ENCODE measurements around the gene ACADVL. TPM values are rescaled to one million over a fixed set of nuclear protein-coding genes. Genes with fewer than 3 reads are reported as not detected.
"Not testable (repeated sequence)": the region's sequence is repeated elsewhere in the genome, so short reads cannot be mapped to it uniquely, and the experiment has no call there.

The ACADVL gene
- polyA plus RNA-seq, 3 donors = 563 to 988 (median 674) TPM

DNA sequence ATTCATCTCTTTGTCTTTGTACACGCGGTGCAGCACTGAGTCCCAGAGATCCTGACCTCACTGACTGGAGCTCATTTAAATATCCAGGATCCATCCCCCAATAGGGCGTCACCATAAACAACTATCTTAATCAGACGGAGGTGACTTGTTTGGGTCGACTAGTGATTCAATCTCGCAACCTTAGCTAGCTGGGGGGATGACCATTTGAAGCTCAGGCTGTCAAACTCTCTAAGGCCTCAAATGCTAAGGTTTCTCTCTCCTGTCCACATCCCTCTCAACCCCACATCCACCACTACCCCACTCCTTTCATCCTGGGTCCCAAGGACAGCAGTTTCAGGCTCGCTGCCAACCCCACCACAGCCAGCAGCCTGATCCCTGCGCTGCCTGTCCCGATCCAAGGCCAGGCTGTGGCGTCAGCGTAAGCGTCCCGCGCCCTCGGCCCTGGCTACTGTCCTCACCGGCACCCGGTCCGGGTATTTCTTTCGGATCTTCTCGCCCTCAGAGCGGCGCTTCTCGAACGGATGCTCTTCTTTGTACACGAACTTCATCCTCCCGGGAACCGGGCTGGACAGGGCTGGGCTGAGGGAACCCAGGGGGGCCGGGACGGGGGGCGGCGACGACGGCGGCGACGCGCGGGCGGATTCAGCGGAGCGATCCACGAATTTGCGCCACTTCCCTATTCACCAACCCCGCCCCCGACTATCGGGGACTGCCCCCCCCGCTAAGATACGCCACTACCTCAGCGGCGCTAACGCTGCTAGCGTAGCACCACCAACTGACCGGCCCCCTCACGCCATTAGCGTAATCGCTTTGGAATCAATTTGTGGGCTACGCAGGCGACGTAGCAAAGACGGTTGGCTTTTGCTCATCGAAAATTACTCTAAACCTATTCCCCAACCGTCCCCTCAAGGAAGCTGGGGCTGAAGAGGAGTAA lies 22.3 kb downstream of the ACADVL start, which contains the start of gene GABARAP:
Gene GABARAP, minus strand, starts transcription at position 667 of the 934 bp plus-strand sequence. Its CDS starts 119 bp downstream, at position 548.
- 0 to 1% (median 0%) methylated on average over 59 to 62 of the region's 62 CpGs for WGBS, 3 donors
- H3K27ac ChIP-seq (ENCODE audit: low read depth, low read length) = peak within 1 kb of the TSS; percentile 84

DNA sequence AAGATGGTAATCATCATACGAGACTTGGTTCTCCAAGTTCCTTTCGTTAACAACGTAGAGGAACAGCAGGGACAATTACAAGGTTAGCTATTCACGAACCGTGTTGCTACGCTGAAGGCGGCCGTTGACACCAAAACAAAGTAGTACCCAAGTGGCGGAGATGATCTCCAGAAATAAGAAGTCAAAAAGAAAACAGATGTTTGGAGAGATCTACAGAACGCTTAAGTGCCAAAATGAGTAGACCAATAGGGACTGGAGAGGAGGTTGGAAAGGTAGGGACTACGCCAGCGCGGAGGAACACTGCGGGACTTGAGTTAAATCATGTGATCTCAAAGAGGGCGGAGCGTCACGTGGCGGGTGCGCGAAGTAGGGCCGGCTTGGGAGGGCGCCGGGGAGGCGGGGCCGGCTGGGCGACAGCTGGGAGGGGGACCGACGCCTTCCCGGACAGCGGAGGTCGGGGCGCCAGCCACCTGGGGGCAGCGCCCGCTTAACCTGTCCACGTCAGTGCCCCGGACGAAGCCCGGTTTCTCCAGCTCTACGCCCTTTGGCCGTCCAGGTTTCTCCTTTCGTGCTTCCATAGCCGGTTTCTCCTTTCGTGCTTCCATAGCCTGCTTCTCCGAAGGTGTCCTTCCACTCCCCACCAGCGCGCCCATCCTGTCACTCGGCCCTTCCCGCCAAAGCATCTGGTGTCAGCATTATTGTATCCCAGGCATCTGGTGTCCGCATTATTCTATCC lies 23.1 kb downstream of the ACADVL start:
- WGBS, 3 donors = 1% methylated on average over 49 of the region's 49 CpGs
- H3K27ac ChIP-seq (ENCODE audit: low read depth, low read length) = peak overlapping the region; percentile 84

DNA sequence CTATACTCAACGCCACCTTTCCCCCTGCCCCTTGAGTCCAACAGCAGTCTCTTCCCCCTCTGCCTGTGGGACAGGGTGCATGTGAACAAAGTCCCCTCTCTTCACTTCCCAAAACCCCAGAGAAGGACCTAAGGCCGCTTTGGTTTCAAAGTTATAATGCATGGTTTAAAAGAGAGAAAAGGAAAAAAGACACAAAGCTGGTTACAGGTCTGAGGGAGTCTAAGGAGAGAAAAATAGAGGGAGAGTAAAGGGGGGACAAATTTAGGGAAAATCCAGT lies 23.7 kb downstream of the ACADVL start:
- 24 to 49% (median 37%) methylated on average over 2 of the region's 2 CpGs for WGBS, 3 donors
- peak overlapping the region; percentile 77 for H3K27ac ChIP-seq (ENCODE audit: low read depth, low read length)

DNA sequence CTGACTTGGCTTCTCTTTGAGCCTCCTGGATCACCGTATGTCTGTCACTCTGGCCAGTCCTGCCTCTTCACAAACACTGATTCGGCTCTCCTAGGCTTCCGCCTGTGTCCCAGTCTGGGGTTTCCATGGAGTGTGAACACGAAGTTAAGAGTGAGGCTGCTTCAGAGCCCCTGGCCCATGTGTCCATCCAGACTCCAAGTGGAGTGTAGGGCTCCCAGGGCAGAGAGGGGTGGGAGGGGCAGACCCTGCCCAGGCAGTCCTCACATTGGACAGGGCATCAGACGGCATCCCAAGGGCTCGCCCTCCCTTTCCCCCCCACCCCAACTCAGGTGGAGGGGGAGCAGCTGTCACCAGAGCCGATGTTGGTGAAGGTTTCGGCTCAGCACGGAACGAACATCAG lies 24.1 kb downstream of the ACADVL start:
- not testable (repeated sequence) for H3K27ac ChIP-seq (ENCODE audit: low read depth, low read length)
- 61 to 87% (median 84%) methylated on average over 10 of the region's 10 CpGs for whole genome bisulfite sequencing, 3 donors

DNA sequence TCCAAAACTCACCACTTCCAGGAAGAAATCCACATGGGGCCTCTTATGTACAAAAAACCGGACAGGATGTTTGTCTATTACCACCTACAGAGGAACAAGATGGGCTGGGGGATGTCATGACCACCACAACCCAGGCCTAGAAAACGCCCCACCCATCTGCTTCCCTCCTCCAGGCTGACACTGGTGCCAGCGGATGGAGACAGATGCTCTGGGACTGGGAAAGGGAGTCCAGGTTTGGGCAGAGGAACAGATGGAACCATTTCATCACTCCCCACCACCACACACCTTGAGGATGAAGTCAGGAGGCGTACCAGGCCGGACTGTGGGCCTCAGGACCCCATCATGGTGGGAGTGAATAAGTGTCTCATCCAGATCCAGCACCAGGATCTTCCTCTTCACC lies 27.0 kb downstream of the ACADVL start:
- WGBS, 3 donors = 87 to 93% (median 91%) methylated on average over 5 of the region's 5 CpGs
- no peak overlapping the region for H3K27ac ChIP-seq (ENCODE audit: low read depth, low read length)

DNA sequence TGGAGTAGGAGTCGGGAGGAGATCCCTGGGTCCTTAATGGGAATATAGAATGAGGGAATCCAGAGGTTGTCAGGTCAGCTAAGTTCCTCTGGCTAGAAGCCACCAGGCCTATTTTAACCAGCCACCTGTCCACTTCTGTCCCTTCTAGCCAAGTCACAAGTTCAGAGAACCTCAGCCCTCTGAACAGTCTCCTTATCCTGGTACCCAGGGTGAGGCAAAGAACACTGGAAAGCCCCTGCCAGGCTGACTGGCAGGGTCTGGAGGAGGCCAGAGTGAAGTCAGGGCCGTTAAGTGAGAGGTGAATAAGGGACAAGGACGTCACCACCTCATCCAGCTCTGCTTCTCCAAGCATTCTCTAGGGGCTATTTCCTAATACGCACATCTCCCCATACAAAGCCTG lies 29.1 kb downstream of the ACADVL start:
- no peak overlapping the region for H3K27ac ChIP-seq (ENCODE audit: low read depth, low read length)
- 64 to 78% (median 68%) methylated on average over 4 of the region's 4 CpGs for WGBS, 3 donors

DNA sequence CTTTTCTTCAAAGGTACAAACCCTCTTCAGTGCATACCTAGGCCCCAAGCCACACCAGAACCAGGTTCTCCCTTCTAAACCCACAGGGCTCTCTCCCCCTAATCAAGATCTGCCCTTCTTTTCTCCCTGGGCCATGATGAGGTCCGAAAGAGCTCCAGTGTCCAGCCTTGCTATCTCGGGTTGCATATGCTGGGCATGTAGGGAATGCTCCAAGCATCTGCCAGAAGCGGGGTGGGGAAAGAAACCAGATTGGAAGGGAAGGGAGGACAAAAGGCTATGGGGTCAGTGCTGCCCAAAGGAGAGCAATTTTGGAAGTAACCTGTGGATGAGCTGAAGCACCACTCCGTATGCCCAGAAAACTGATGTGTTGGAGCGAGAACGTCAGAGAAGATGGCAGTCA lies 29.5 kb downstream of the ACADVL start:
- no peak overlapping the region for H3K27ac ChIP-seq (ENCODE audit: low read depth, low read length)
- WGBS, 3 donors = 83 to 85% (median 84%) methylated on average over 6 of the region's 6 CpGs

DNA sequence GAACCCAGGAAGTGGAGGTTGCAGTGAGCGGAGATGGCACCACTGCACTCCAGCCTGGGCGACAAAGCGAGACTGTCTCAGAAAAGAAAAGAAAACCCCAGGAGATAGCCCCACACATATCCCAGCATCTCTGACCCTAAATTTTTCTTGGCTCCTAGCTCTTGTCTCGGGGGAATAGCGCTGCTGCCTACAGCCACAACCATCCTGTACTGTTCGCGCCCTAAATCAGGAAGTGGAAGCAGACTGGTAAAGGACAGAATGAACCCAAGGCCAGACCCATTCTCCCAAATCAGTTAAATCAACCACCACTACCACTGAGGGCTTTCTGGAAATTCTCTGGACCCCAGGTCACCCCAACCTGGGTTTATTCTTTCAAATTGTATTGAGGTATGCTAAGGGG lies 30.1 kb downstream of the ACADVL start:
- WGBS, 3 donors = 69 to 85% (median 69%) methylated on average over 7 of the region's 7 CpGs
- H3K27ac ChIP-seq (ENCODE audit: low read depth, low read length) = no peak overlapping the region

DNA sequence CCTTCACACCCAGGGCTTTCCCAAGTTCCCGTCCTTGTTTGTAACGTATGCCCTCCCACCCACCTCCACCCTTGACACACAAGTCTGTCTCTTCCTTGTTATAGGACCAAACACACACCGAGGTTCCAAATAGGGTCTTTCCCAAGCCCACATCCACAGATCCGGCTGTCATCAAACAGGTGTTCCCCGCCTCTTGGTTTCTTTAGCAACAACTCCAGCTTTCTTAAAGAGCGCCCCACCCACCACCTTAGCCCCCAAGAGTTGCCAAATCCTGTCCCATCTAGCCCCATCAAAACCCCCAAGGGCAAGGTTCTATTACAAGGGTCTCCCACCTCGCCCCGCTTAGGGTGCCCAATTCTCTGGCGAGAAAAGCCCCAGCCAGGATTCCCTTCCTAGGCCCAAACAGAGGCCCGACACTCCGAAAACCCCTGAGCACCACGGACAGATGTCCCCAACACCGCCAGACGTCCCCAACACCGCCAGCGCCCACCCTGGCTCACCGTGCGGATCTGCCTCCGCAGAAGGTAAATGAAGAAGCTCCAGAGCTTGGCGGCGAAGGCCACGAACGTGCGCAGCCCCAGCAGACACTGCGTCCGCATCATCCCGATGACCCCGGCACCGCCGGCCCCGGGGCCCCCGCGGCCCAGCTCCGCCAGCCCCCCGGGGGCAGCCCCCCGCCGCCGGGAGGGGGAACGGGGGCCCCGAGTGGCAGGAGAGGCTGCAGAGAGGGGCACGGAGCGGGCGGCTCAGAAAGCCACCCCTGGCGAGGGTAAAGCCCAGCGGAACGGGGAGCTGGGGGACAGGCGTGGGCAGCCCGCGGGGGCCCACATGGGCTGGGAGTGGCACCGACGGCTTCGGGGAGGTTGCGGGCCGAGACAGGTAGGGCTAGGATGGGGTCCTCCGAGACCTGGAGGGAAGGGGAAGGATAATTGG lies 31.2 kb downstream of the ACADVL start:
- H3K27ac ChIP-seq (ENCODE audit: low read depth, low read length) = no peak overlapping the region
- WGBS, 3 donors = 0 to 1% (median 0%) methylated on average over 53 to 55 of the region's 55 CpGs

DNA sequence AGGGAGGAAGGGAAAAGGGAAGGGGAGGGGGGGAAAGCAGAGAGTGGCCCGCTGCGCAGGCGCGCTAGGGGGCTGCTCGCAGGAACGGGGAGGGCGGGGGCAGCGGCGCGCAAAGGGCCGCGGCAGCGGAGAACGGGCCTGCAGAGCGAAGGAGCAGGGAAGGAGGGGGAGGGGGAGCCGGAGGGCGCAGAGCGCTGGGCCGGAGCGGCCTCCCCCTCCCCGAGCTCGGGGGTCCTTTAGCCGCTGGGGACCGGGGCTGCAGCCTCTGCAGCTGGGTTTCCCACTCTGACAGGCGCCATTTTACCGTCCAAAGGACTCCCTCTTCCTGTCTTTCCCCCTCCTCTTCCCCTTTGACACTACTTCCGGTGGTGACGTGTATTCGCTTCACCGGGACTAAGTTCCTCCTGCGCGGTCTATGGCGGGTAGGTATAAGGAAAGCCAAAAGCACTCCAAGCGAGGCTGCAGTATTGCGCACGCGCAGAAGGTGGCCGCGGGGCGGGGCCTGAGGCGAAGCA lies 32.0 kb downstream of the ACADVL start, which contains the start of gene CTDNEP1:
Gene CTDNEP1, minus strand, starts transcription at position 74 of the 515 bp plus-strand sequence. CDS start 438 bp downstream, outside the sequence.
- WGBS, 3 donors = 1% methylated on average over 21 to 41 of the region's 41 CpGs
- H3K27ac ChIP-seq (ENCODE audit: low read depth, low read length) = peak within 1 kb of the TSS; percentile 95

DNA sequence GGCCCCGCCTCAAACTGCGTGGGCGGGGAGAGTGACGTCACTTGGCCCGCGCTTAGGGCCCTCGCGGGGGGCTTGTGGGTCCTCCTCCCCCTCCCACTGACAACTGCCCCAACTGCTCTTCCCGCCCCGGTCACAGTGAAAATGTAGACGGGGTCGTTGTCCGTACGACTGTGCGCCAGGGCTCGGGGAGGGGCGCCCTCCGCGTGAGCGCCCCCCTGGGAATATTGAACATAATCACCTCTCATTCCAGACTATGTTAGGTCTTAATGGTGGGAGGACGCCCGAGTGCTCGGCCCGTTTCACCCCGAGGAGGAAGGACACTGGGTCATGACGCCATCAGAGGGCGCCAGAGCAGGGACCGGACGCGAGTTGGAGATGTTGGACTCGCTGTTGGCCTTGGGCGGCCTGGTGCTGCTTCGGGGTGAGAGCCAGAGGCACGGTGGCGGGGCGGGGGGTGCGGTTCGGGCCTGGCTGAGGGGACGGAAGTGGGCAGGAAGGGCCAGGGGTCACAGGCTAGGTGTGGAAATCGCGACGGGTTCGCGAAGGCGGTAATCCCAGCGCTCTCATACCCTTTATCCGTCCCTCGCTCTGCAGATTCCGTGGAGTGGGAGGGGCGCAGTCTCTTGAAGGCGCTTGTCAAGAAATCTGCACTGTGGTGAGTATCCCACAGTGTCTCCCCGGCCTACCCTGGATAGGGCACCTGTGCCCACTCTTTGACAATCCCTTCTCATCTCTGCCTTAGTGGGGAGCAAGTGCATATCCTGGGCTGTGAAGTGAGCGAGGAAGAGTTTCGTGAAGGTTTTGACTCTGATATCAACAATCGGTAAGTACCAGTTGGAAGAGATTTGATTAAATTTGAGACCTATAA lies 32.7 kb downstream of the ACADVL start, which contains the start of gene ELP5:
Gene ELP5, plus strand, starts transcription at position 40 of the 868 bp plus-strand sequence. Its CDS starts 336 bp downstream, at position 376.
- 1% methylated on average over 55 of the region's 55 CpGs for WGBS, 3 donors
- H3K27ac ChIP-seq (ENCODE audit: low read depth, low read length) = peak within 1 kb of the TSS; percentile 95

DNA sequence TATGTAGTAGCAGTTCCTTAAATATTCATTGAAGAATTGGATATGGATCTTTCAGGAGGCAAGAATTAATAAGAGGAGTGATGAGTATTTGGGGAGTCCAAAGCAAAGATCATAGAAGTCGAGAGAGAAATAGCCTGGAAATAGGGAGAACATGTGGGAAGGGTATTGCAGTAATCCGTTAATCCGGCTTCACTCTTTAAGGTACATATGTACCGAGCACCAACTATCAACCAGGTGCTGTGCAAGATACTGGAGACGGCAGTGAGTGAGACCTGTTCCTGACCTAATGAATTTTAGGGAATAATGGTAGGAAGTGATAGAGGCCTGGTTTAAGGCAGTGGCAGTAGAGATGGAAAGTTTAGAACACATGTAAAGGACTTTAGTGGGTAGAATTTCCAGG lies 33.3 kb downstream of the ACADVL start:
- H3K27ac ChIP-seq (ENCODE audit: low read depth, low read length) = no peak overlapping the region
- WGBS, 3 donors = 56 to 79% (median 76%) methylated on average over 5 of the region's 5 CpGs

DNA sequence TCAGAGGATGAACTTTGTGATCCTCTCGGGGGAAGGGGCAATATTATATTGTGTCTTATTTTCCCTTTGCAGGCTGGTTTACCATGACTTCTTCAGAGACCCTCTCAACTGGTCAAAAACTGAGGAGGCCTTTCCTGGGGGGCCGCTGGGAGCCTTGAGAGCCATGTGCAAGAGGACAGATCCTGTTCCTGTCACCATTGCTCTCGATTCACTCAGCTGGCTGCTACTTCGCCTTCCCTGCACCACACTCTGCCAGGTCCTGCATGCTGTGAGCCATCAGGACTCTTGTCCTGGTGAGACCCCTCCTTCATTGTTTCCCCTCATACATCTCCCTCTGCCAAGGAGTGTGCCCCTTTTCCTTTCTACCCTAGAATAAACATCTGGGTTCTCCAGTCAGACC lies 34.8 kb downstream of the ACADVL start:
- 88 to 94% (median 92%) methylated on average over 4 of the region's 4 CpGs for WGBS, 3 donors
- H3K27ac ChIP-seq (ENCODE audit: low read depth, low read length) = no peak overlapping the region

DNA sequence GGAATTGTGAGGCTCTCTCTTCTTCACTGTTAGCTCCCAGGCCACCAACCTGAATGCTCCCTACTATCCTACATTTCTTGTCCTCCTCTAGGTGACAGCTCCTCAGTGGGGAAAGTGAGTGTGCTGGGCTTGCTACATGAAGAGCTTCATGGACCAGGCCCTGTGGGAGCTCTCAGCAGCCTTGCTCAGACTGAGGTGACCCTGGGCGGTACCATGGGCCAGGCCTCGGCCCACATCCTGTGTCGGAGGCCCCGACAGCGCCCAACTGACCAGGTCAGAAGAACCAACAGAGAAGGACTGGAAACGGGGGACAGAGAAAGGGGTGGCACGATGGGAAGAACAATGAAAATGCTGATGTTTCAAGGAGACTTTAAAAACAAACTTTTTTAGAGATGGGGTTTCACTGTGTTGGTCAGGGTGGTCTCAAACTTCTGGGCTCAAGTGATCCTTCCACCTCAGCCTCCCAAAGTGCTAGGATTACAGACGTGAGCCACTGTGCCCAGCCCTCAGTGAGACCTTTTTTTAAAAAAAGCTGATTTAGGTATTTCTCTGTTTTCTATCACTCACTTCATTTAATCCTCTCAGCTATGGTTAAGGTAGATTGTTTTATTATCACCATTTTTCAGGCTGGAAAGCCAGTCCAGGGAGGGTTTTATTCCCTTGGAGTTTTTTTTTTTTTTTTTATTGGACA lies 37.2 kb downstream of the ACADVL start:
- 89 to 92% (median 91%) methylated on average over 8 of the region's 8 CpGs for WGBS, 3 donors
- H3K27ac ChIP-seq (ENCODE audit: low read depth, low read length) = no peak overlapping the region

DNA sequence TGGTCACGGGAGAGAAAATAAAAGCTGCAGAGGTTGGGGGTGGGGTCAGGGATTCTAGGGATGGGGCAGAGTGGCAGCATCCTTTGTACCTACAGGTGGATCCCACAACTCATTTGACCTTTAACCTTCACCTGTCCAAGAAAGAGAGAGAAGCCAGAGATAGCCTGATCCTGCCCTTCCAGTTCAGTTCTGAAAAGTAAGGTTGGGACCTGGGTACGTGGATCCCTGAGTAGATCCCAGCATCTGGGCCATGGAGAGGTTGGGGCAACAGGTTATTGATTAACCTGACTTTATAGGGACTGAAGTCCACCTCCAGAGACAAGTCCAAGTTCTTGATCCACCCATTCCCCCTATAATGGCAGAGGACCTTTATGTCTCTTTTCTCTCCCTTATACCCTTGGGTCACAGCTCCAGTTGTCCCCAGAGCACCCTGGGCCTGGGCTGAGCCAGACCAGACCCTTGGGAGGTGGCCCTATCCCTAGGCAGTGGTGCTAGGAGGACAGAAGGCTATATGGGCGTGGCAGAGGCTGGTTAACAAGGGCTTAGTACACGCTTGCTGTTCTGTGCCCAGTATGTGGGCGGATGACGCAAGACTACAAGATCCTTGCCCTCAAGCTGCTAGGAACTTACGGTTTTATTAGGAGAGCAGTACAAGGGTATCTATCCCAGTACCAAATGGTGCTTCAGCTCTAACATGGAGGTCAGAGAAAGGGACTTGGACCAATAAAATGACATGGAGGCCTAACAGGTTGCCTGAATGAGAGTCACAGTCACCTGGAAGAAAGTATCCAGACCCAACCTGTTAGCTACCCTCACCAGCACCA lies 39.2 kb downstream of the ACADVL start:
- no peak overlapping the region for H3K27ac ChIP-seq (ENCODE audit: low read depth, low read length)
- 67 to 77% (median 75%) methylated on average over 7 of the region's 7 CpGs for WGBS, 3 donors

DNA sequence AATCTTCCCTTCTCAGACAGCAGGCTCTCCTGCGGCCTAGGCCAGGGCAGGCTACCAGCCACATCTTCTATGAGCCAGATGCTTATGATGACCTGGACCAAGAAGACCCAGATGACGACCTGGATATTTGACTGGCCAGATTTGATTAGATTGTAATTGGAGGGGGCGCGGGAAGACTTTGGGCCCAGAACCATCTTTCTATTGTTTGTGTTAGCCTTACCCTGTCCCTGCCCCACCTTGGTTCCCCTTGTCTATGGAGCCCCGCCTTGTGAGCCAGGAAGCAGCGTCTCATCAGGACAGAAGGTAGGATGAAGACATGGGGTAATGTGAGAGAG lies 39.8 kb downstream of the ACADVL start:
- 87 to 97% (median 96%) methylated on average over 6 of the region's 6 CpGs for WGBS, 3 donors
- no peak overlapping the region for H3K27ac ChIP-seq (ENCODE audit: low read depth, low read length)
